Measurements from ENCODE around the gene KLF6.

GRCh38 chr10:3822541-3823330 lies 37.7 kb upstream of the KLF6 start:
- TF ChIP-seq POLR2A (IDR thresholded peaks at IDR 0.05) (no peak), CTCF (IDR thresholded peaks at IDR 0.05) (no peak), EP300 (IDR thresholded peaks at IDR 0.05) (no peak)
